Measurements from ENCODE around the gene ANKRD44. TPM values are rescaled to one million over a fixed set of nuclear protein-coding genes. Genes with fewer than 3 reads are reported as not detected.

ANKRD44 gene
- polyA plus RNA-seq, 2 of the 4 experiments (the other 2 are of a cell fraction): 0.97 to 5.9 TPM

DNA sequence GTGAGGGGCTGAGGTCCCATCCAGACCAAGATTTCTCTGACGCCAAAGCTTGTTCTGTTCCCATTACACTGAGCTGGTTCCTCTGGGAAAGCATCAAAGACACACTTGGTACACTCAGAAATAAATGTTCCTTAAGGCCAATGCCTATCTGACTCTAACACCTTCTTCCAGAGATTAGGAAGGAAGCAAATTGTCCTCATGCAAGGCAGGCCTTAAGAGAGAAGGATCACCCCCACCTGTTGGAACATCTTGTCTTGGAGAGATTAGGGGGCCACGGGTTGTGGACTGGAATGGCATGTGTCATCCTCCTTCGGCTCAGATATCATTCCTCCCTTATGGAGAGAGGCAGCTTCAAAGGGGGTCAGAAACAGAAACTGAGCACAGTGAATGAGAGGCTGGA lies 100.2 kb downstream of the ANKRD44 start:
- TF ChIP-seq TFCP2L1 (CRISPR knock-in tag; IDR thresholded peaks at IDR 0.05) (no peak), ESRRA (IDR thresholded peaks at IDR 0.05; ENCODE audit: borderline replicate concordance, low read length) (no peak)
- no peak for ATAC-seq
- no peaks in the 10 kb centered on the region for H3K9me3 ChIP-seq
- H3K27ac ChIP-seq: no peak overlapping the region
- ChIA-PET POLR2A (no interaction called here), CTCF (interaction anchor here (0.9 kb wide), 1 partner anchor 97 kb away, joined by 3 read pairs; no protein-coding TSS in a partner anchor)
- H3K4me1 ChIP-seq: peaks cover 4% of the 10 kb centered on the region; the same call in 1 of the 3 replicates
- H3K4me3 ChIP-seq: no peak overlapping the region
- no peak overlapping the region for H3K4me2 ChIP-seq
- no peak for DNase-seq (ENCODE audit: low read depth in 1 of 2, low spot score in 1 of 2)
- no peak for FAIRE-seq
- 52% methylated on average over 3 of the region's 3 CpGs for WGBS (ENCODE audit: missing lambda C conversion rate)

DNA sequence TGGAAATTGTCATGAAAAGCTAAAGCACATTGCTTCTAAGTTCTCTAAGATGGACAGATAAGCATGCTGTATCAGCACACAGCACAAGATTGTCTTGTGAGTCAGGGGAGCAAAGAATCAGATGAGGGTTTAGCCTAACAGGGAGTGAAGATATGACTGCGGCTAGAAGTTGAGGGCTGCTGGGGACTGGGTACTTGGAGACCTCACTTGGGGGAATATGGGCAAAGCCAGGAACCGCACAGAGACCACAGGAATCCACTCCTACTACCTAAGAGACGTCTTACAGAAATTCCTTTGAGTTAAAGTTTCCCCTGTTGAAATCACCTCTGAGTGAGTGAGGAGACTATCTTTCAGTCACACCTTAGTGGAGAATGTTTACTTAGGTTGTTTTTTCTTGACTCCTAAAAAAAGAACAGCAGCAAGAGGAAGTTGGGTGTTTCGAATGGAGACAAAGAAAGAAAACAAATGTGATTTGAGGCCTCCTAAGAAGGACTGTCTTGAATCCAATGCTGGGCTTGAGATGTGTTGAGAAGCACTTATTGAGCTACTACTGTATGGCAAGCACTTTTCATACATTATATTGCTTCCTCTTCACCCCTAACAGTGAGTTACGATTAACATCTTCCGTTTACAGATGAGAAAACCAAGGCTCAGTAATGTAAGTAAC lies 100.7 kb downstream of the ANKRD44 start:
- Histone ChIP-seq H3K4me2 (no peak overlapping the region), H3K4me3 (no peak overlapping the region), H3K27ac (no peak overlapping the region), H3K4me1 (peaks cover 4% of the 10 kb centered on the region; the same call in 1 of the 3 replicates), H3K9me3 (no peaks in the 10 kb centered on the region)
- ChIA-PET CTCF (interaction anchor here (0.7 to 0.9 kb wide), 2 partner anchors 20 to 96 kb away, joined by 3 read pairs; no protein-coding TSS in a partner anchor), POLR2A (no interaction called here)
- 67% methylated on average over 6 of the region's 6 CpGs for WGBS (ENCODE audit: missing lambda C conversion rate)
- ATAC-seq (peak in 1 of 2 experiments; percentile 40; a peak in 1 of 6 replicates), FAIRE-seq (no peak), DNase-seq (ENCODE audit: low read depth in 1 of 2, low spot score in 1 of 2) (no peak)
- TF ChIP-seq, protein P1, sequence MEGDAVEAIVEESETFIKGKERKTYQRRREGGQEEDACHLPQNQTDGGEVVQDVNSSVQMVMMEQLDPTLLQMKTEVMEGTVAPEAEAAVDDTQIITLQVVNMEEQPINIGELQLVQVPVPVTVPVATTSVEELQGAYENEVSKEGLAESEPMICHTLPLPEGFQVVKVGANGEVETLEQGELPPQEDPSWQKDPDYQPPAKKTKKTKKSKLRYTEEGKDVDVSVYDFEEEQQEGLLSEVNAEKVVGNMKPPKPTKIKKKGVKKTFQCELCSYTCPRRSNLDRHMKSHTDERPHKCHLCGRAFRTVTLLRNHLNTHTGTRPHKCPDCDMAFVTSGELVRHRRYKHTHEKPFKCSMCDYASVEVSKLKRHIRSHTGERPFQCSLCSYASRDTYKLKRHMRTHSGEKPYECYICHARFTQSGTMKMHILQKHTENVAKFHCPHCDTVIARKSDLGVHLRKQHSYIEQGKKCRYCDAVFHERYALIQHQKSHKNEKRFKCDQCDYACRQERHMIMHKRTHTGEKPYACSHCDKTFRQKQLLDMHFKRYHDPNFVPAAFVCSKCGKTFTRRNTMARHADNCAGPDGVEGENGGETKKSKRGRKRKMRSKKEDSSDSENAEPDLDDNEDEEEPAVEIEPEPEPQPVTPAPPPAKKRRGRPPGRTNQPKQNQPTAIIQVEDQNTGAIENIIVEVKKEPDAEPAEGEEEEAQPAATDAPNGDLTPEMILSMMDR (IDR thresholded peaks at IDR 0.05): no peak
- no peak for TF ChIP-seq CHD4 (IDR thresholded peaks at IDR 0.05; ENCODE audit: borderline replicate concordance)

DNA sequence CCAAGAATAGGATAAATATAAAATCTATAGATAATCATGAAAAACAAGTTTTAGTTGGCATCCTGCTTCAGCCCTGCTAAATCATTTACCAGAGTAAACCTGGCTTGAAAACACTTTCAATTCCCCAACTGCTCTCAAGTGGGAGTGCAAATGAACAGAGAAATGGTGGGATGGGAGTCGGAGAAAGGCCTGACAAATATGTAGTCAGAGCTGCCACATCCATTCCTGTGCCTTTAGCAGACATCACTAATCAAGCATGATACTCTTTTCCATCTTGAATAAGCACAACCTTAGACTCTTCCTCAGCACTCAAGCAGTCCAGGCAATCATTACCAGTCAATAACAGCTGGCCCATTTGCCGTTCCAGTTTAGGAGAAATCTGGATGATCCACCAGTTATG lies 101.3 kb downstream of the ANKRD44 start:
- WGBS (ENCODE audit: missing lambda C conversion rate): 82% methylated on average over 2 of the region's 2 CpGs
- Histone ChIP-seq H3K9me3 (no peaks in the 10 kb centered on the region), H3K4me3 (no peak overlapping the region), H3K4me1 (peaks cover 4% of the 10 kb centered on the region; the same call in 1 of the 3 replicates), H3K4me2 (no peak overlapping the region), H3K27ac (no peak overlapping the region)
- no peak for FAIRE-seq
- ATAC-seq: no peak
- ChIA-PET POLR2A (no interaction called here), CTCF (interaction anchor here (0.7 to 1.2 kb wide), 4 partner anchors 19 to 169 kb away, joined by 3 read pairs; no protein-coding TSS in a partner anchor)
- DNase-seq (ENCODE audit: low read depth in 1 of 2, low spot score in 1 of 2): no peak
- TF ChIP-seq ZC3H11A (IDR thresholded peaks at IDR 0.05): no peak
- no peak for TF ChIP-seq TFCP2L1 (CRISPR knock-in tag; IDR thresholded peaks at IDR 0.05)
- TF ChIP-seq KDM5A (IDR thresholded peaks at IDR 0.05): no peak
- no peak for TF ChIP-seq ZNF302 (CRISPR knock-in tag; IDR thresholded peaks at IDR 0.05)
- TF ChIP-seq FOXS1 (CRISPR knock-in tag; IDR thresholded peaks at IDR 0.05): no peak
- no peak for TF ChIP-seq EHMT2 (IDR thresholded peaks at IDR 0.05; ENCODE audit: low read depth)
- no peak for TF ChIP-seq NPAS2 (CRISPR knock-in tag; IDR thresholded peaks at IDR 0.05; ENCODE audit: borderline replicate concordance)

DNA sequence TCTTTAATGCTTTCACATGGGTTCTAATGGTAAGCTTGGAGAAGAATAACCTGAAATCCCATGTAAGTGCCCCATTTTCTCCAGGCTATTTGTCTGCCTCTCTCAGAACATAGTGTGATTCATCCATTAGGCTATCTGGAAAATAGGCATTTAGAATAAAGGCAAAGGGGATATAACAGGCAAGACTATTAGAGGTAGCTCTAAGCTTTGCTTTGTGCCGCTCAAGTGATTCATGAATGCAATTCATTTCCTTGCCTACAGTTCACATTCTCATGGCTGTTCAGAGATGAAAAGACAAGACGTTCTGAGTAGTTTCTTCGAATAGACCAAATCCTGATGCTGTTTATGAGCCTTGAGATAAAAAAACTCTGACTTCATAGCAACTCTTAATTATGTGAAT lies 101.7 kb downstream of the ANKRD44 start:
- no peak overlapping the region for H3K27ac ChIP-seq
- H3K4me1 ChIP-seq: peaks cover 4% of the 10 kb centered on the region; the same call in 1 of the 3 replicates
- TF ChIP-seq MYC (IDR thresholded peaks at IDR 0.05; ENCODE audit: borderline replicate concordance, low read length) (no peak), SREBF2 (IDR thresholded peaks at IDR 0.05) (no peak), NR3C1 (IDR thresholded peaks at IDR 0.05) (no peak), HDAC2 (IDR thresholded peaks at IDR 0.05) (no peak), FOSL2 (IDR thresholded peaks at IDR 0.05) (no peak), FOSL2 (CRISPR knock-in tag; IDR thresholded peaks at IDR 0.05) (no peak), BHLHE40 (IDR thresholded peaks at IDR 0.05; ENCODE audit: low read depth, low read length) (no peak), NPAS2 (CRISPR knock-in tag; IDR thresholded peaks at IDR 0.05; ENCODE audit: borderline replicate concordance) (no peak), TFCP2L1 (CRISPR knock-in tag; IDR thresholded peaks at IDR 0.05) (no peak), CBX2 (IDR thresholded peaks at IDR 0.05; ENCODE audit: borderline replicate concordance, low read depth) (no peak), FOXS1 (CRISPR knock-in tag; IDR thresholded peaks at IDR 0.05) (no peak), EHMT2 (IDR thresholded peaks at IDR 0.05; ENCODE audit: low read depth) (no peak), RARB (CRISPR knock-in tag; IDR thresholded peaks at IDR 0.05) (no peak), ESRRA (IDR thresholded peaks at IDR 0.05; ENCODE audit: borderline replicate concordance, low read length) (no peak), POLR2A (IDR thresholded peaks at IDR 0.05; ENCODE audit: low read length) (no peak), POLR2AphosphoS2 (conservative IDR thresholded peaks at IDR 0.05; ENCODE audit: low read length) (no peak)
- TF ChIP-seq, protein P2, sequence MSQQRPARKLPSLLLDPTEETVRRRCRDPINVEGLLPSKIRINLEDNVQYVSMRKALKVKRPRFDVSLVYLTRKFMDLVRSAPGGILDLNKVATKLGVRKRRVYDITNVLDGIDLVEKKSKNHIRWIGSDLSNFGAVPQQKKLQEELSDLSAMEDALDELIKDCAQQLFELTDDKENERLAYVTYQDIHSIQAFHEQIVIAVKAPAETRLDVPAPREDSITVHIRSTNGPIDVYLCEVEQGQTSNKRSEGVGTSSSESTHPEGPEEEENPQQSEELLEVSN (IDR thresholded peaks at IDR 0.05; ENCODE audit: borderline replicate concordance, low read depth): no peak
- TF ChIP-seq, protein P3, sequence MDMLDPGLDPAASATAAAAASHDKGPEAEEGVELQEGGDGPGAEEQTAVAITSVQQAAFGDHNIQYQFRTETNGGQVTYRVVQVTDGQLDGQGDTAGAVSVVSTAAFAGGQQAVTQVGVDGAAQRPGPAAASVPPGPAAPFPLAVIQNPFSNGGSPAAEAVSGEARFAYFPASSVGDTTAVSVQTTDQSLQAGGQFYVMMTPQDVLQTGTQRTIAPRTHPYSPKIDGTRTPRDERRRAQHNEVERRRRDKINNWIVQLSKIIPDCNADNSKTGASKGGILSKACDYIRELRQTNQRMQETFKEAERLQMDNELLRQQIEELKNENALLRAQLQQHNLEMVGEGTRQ (IDR thresholded peaks at IDR 0.05): no peak
- TF ChIP-seq, protein P4, sequence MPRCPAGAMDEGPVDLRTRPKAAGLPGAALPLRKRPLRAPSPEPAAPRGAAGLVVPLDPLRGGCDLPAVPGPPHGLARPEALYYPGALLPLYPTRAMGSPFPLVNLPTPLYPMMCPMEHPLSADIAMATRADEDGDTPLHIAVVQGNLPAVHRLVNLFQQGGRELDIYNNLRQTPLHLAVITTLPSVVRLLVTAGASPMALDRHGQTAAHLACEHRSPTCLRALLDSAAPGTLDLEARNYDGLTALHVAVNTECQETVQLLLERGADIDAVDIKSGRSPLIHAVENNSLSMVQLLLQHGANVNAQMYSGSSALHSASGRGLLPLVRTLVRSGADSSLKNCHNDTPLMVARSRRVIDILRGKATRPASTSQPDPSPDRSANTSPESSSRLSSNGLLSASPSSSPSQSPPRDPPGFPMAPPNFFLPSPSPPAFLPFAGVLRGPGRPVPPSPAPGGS (IDR thresholded peaks at IDR 0.05): no peak
- ChIA-PET POLR2A (no interaction called here), CTCF (interaction anchor here (1.0 to 1.2 kb wide), 4 partner anchors 9 to 169 kb away, joined by 3 read pairs; no protein-coding TSS in a partner anchor)
- 23% methylated on average over 3 of the region's 3 CpGs for WGBS (ENCODE audit: missing lambda C conversion rate)
- no peak overlapping the region for H3K4me2 ChIP-seq
- DNase-seq (ENCODE audit: low read depth in 1 of 2, low spot score in 1 of 2) (no peak), ATAC-seq (no peak), FAIRE-seq (no peak)
- H3K9me3 ChIP-seq: no peaks in the 10 kb centered on the region
- H3K4me3 ChIP-seq: no peak overlapping the region

Data from A549 (cell line).